GM18951 (cell line): ENCODE data around the gene GPR173.

Source experiments
- POLR2A ChIP-seq: IDR thresholded peaks from 4 replicates; pipeline ENCODE4 v1.6.1; 2011; ENCODE audit warnings: mild to moderate bottlenecking; ENCODE audit not compliant: insufficient read length, insufficient read depth; ENCODE audit errors: extremely low read depth
- in situ Hi-C: fragments of 300-500 bp; cut with MboI; formaldehyde crosslinking; loops from one replicate; pipeline ENCODE4 v1.12.0; 2022; ENCODE audit warnings: low sequenced_read_pairs, mixed read lengths, inconsistent platforms; ENCODE audit not compliant: unreplicated experiment

Gene GPR173

GRCh38 chrX:53048169-53049126 lies at the start of gene GPR173:
TSS of gene GPR173 (plus strand) at chrX:53048789. CDS start at chrX:53076622, 27,833 bp downstream.
- in situ Hi-C loops = no loop called here
- TF ChIP-seq POLR2A = no peak

- TF ChIP-seq POLR2A = no peak
- in situ Hi-C loops = no loop called here
Measured at GRCh38 chrX:53000447-53001135, 48.0 kb upstream of the GPR173 start.

DNA sequence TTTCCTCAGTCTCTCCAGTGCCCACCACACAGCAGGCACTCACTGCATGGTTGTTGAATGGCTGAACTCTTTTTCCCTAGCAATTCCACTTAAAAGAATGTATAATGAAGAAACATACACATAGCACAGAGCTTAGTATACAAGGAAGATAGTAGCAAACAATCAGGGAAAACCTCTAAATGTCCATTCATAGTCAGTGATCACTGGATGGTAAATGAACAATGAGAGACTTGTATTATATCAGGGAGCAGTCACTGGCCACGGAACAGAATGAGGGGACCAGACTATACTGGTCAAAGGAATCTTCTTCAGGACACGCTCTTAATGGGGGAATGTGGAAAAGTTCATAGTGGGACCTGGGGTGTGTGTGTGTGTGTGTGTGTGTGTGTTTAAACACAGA lies 46.6 kb upstream of the GPR173 start:
- no peak for TF ChIP-seq POLR2A
- in situ Hi-C loops = no loop called here

DNA sequence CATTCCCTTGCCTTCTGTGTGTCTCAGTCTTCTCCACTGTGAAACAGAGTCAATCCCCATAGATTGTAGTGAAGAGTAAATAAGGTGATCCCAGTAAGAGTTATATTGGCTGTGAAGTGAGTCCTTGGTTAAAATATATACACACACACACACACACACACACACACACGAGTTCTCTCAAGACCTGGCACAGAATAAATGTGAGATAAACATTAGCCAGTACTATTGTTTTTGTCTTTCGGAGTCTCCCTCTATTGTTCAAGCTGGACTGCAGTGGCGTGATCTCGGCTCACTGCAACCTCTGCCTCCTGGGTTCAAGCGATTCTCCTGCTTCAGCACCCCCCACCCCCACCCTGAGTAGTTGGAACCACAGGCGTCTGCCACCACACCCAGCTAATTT lies 45.5 kb upstream of the GPR173 start:
- no peak for TF ChIP-seq POLR2A
- in situ Hi-C loops = no loop called here

- in situ Hi-C loops = no loop called here
- TF ChIP-seq POLR2A = no peak
Measured at GRCh38 chrX:53004038-53004437, 44.6 kb upstream of the GPR173 start.

- in situ Hi-C loops = no loop called here
- TF ChIP-seq POLR2A = no peak
Measured at GRCh38 chrX:53004811-53005210, 43.8 kb upstream of the GPR173 start.

DNA sequence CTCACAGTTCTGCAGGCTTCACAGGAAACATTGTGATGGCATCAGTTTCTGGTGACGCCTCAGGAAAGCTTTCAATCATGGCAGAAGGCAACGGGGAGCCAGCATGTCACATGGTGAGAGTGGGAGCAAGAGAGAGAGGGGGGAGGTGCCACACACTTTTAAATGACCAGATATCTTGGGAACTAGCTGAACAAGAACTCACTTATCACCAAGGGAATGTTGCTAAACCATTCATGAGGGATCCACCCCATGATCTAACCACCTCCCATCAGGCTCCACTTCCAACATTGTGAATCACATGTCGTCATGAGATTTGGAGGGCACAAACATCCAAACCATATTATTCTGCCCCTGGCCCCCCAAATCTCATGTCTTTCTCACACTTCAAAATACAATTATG lies 43.3 kb upstream of the GPR173 start:
- no peak for TF ChIP-seq POLR2A
- in situ Hi-C loops = no loop called here

DNA sequence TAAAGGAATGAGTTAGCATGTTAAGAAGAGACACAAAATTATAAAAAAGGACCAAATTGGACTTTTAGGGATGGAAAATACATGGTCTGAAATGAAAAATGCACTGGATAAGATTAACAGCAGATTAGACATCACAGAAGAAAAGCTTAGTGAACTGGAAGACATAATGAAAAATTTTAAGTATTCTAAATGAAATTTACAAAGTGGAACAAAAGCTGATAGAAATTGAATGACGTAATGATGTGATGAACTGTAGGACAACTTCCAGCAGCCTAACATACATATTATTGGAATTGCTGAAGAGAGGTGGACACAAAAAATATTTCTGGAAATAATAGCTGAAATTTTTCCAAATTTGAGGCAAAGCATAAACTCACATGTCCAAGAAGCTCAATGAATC lies 39.6 kb upstream of the GPR173 start:
- in situ Hi-C loops = no loop called here

GRCh38 chrX:53013291-53013690 lies 35.3 kb upstream of the GPR173 start:
- TF ChIP-seq POLR2A = no peak
- in situ Hi-C loops = no loop called here

More for the DNA sequence above, 39.6 kb upstream of the GPR173 start:
- no peak for TF ChIP-seq POLR2A

DNA sequence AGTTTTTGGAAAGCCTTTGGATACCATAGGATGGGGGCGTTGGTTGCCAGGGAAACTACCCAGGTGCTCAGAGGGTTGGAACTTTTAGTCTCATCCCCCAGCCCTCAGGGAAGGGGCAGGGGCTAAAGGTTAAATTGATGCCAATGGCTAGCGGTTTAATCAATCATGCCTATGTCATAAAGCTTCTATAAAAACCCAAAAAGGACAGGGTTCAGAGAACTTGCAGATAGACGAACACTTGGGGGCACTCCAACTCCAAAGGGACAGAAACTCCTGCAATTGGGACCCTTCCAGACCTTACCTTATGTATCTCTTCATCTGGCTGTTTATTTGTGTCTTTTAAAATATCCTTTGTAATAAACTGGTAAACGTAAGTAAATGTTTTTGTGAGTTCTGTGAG lies 30.0 kb upstream of the GPR173 start:
- in situ Hi-C loops = no loop called here
- no peak for TF ChIP-seq POLR2A

DNA sequence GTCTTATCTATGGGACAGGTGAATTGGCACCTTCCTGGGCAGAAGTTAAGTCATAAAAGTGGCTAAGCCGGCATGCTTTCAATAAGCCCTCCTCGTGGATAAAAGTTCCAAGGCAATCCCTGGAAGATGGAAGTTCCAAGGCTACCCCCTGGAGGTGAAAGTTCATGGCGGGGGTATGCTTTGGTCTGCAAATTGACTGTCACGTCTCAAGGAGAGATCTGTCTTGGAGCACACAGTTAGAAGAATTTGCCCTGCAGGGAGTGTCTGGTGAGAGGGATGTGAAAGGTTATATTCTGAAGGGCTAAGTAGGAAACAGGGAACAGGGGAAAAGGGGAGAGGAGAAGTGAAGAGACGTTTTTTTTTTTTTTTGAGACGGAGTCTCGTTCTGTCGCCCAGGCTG lies 26.2 kb upstream of the GPR173 start:
- in situ Hi-C loops = no loop called here
- TF ChIP-seq POLR2A = no peak

- in situ Hi-C loops = no loop called here
- TF ChIP-seq POLR2A = no peak
Measured at GRCh38 chrX:53028678-53029077, 19.9 kb upstream of the GPR173 start.

DNA sequence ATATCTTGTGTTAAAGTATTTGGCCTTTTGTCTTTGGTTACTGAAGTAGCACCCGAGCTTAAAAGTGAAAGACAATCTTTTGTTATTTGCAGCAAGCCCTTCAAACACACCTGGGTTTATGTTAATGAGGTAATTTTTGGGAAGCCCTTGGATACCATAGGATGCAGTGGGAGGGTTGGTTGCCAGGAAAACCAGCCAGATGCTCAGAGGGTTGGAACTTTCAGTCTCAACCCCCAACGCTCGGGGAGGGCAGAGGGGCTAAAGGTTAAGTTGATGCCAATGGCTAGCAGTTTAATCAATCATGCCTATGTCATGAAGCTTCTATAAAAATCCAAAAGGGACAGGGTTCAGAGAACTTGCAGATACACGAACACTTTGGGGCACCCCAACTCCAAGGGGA lies 17.2 kb upstream of the GPR173 start:
- in situ Hi-C loops = no loop called here
- no peak for TF ChIP-seq POLR2A

GRCh38 chrX:53036149-53036548 lies 12.4 kb upstream of the GPR173 start:
- no peak for TF ChIP-seq POLR2A
- in situ Hi-C loops = no loop called here
